ENCODE data around the gene HSPA4L. TPM values are rescaled to one million over a fixed set of nuclear protein-coding genes. Genes with fewer than 3 reads are reported as not detected.
A peak's percentile ranks its signal among the peaks of the same experiment; 100 is the strongest.

HSPA4L gene
- total RNA-seq: 1 to 10 TPM; 2.0 to 2.6 (median 2.4) TPM

DNA sequence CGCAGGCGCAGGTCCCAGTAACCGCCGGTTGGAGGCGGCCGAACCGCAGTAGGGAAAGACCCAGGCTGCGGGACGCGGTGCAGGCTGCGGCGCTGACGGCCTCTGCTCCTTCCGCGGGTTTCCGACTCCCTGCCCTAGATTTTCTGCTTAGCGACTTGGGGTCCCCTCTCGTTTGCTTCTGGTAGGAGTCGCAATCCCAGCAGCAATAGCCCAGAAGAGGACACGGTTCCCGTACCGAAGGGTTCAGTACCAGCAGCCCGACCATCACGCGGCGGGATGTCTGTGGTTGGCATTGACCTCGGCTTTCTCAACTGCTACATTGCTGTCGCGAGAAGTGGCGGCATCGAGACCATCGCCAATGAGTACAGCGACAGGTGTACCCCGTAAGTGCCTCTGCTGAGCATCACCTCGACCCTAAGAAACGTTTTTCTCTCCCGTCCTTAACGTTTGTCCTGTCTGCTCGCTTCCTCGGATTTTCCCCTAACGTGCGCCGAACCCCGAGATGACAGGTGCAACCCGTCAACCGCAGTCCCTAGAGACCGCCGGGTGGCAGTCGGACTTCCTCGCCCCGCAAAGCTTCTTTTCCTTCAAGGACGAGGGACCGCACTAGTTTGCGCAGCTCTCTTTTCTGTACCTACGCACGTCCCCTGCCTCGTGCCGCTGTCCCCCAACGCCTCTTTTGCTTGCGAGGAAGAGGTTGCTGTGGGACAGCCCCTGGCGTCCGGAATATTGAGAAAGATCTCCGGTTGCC lies at the start of gene HSPA4L:
Gene HSPA4L (plus strand): TSS at position 48 of the 751 bp plus-strand sequence. CDS start 229 bp downstream, at position 277.
- peak within 1 kb of the TSS; percentile 39 to 76 (median 62) for H3K4me3 ChIP-seq
- DNase-seq: peak in 1 of 3 donors; percentile 55
- no peaks in the 10 kb centered on the region for H3K36me3 ChIP-seq
- peak within 1 kb of the TSS; percentile 26 to 71 (median 60) for H3K27ac ChIP-seq
- H3K4me1 ChIP-seq: peaks cover 0 to 12% (median 2%) of the 10 kb centered on the region in 4 donors
- H3K27me3 ChIP-seq: no peaks in the 10 kb centered on the region
- H3K9me3 ChIP-seq: no peaks in the 10 kb centered on the region
- TF ChIP-seq POLR2A (IDR thresholded peaks at IDR 0.05) (peak; percentile 34 to 64), CTCF (IDR thresholded peaks at IDR 0.05) (peak in 4 of 6 experiments; percentile 5 to 57 (median 48))

GRCh38 chr4:127732623-127733328 lies 49.3 kb upstream of the HSPA4L start:
- no peak for TF ChIP-seq POLR2A (IDR thresholded peaks at IDR 0.05)
- peak in 5 of 6 experiments; percentile 10 to 55 (median 37) for TF ChIP-seq CTCF (IDR thresholded peaks at IDR 0.05)
- DNase-seq: no peak
- no peak overlapping the region for H3K27ac ChIP-seq
- H3K9me3 ChIP-seq: no peaks in the 10 kb centered on the region
- H3K4me3 ChIP-seq: no peak overlapping the region
- H3K27me3 ChIP-seq: no peaks in the 10 kb centered on the region
- H3K4me1 ChIP-seq: no peaks in the 10 kb centered on the region
- H3K36me3 ChIP-seq: no peaks in the 10 kb centered on the region

DNA sequence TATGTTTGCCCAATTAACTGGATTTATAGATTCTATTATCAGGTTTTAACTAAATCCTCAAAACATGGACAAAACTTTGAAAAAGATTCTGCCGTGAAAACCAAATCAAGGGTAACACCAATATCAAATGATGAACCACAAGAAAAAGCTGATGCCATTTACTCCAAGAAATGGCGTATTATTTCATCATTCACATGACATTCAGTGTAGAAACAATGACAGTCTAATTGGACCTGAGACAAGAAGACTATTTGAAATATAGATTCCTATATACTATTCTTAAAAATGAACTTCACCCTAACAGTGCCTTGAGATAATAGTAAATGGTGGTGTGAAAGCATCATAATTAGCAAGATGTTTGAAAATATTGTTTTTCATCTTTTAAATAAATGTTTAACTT lies 47.1 kb upstream of the HSPA4L start:
- no peaks in the 10 kb centered on the region for H3K9me3 ChIP-seq
- H3K4me1 ChIP-seq: no peaks in the 10 kb centered on the region
- no peak for DNase-seq
- no peaks in the 10 kb centered on the region for H3K36me3 ChIP-seq
- TF ChIP-seq POLR2A (IDR thresholded peaks at IDR 0.05) (no peak), CTCF (IDR thresholded peaks at IDR 0.05) (no peak)
- no peak overlapping the region for H3K27ac ChIP-seq
- H3K27me3 ChIP-seq: no peaks in the 10 kb centered on the region
- no peak overlapping the region for H3K4me3 ChIP-seq

- no peak overlapping the region for H3K4me3 ChIP-seq
- H3K27me3 ChIP-seq: no peaks in the 10 kb centered on the region
- no peaks in the 10 kb centered on the region for H3K4me1 ChIP-seq
- no peak overlapping the region for H3K27ac ChIP-seq
- no peaks in the 10 kb centered on the region for H3K9me3 ChIP-seq
- TF ChIP-seq CTCF (IDR thresholded peaks at IDR 0.05): no peak
- TF ChIP-seq POLR2A (IDR thresholded peaks at IDR 0.05): no peak
- H3K36me3 ChIP-seq: no peaks in the 10 kb centered on the region
- no peak for DNase-seq
Observed at GRCh38 chr4:127737295-127737694, 44.8 kb upstream of the HSPA4L start.

DNA sequence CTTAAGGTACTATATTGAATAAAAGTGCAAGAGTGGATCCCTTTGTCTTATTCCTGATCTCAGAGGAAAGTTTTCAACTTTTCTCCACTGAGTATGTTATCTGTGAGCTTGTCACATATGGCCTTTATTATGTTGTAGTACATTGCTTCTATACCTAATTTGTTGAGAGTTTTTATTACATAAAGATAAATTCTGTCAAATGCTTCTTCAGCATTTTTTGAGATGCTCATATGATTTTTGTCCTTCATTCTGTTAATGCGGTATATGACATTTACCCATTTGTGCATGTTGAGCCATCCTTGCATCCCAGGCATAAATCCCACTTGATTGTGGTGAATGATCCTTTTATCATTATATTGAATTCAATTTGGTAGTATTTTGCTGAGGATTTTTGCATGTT lies 40.9 kb upstream of the HSPA4L start:
- H3K27ac ChIP-seq: no peak overlapping the region
- TF ChIP-seq CTCF (IDR thresholded peaks at IDR 0.05) (no peak), POLR2A (IDR thresholded peaks at IDR 0.05) (no peak)

More for the DNA sequence above, 40.9 kb upstream of the HSPA4L start:
- H3K9me3 ChIP-seq: no peaks in the 10 kb centered on the region
- DNase-seq: no peak
- H3K36me3 ChIP-seq: no peaks in the 10 kb centered on the region
- no peaks in the 10 kb centered on the region for H3K27me3 ChIP-seq
- H3K4me3 ChIP-seq: no peak overlapping the region
- H3K4me1 ChIP-seq: no peaks in the 10 kb centered on the region

Data from Peyer's patch (tissue), 4 donors.